Left ventricle myocardium inferior (tissue), 1 donor: ENCODE measurements around the gene MTCH2. TPM values are rescaled to one million over a fixed set of nuclear protein-coding genes. Genes with fewer than 3 reads are reported as not detected.

Experiments used
- DNase-seq: peaks from one replicate; pipeline ENCODE4 v3.0.0-alpha.2; 2020
- H3K27ac ChIP-seq: fragments of 200-600 bp; replicated peaks from 2 replicates; pipeline ENCODE4 v1.8.0; 2021
- H3K27me3 ChIP-seq: fragments of 200-600 bp; 2 replicates; pipeline ENCODE4 v1.8.0; 2021; ENCODE audit warnings: low read depth
- H3K36me3 ChIP-seq: fragments of 200-600 bp; 2 replicates; pipeline ENCODE4 v1.8.0; 2021
- H3K4me1 ChIP-seq: fragments of 200-600 bp; 2 replicates; pipeline ENCODE4 v1.8.0; 2021
- H3K4me3 ChIP-seq: fragments of 200-600 bp; 2 replicates; pipeline ENCODE4 v1.8.0; 2021; ENCODE audit warnings: mild to moderate bottlenecking, moderate library complexity
- H3K9me3 ChIP-seq: fragments of 200-600 bp; replicated peaks from 2 replicates; pipeline ENCODE4 v1.8.0; 2021
- intact Hi-C: fragments of 100-400 bp; cut with micrococcal nuclease; formaldehyde crosslinking; loops from one replicate; pipeline ENCODE4 v1.11.0; 2022
- total RNA-seq: library from RNA; stranded (reverse); fragmentation: NEBNext Ultra II Directional; extraction: Animal tissue kit (Norgen Biotek cat#: 25700); gene quantifications from one replicate; pipeline ENCODE4 v1.2.1, GENCODE V29; 2021
- TF ChIP-seq, protein P1 (sequence below): fragments of 200-600 bp; IDR thresholded peaks from 2 replicates; pipeline ENCODE4 v1.8.0; 2021; ENCODE audit warnings: antibody characterized with exemption, mild to moderate bottlenecking, borderline replicate concordance
- donor health status: DM: no; HTN: yes; CAD: no; lungs with severe emphysema.

MTCH2 gene
- total RNA-seq, 1 donor from 2014 or later = 93.7 TPM

DNA sequence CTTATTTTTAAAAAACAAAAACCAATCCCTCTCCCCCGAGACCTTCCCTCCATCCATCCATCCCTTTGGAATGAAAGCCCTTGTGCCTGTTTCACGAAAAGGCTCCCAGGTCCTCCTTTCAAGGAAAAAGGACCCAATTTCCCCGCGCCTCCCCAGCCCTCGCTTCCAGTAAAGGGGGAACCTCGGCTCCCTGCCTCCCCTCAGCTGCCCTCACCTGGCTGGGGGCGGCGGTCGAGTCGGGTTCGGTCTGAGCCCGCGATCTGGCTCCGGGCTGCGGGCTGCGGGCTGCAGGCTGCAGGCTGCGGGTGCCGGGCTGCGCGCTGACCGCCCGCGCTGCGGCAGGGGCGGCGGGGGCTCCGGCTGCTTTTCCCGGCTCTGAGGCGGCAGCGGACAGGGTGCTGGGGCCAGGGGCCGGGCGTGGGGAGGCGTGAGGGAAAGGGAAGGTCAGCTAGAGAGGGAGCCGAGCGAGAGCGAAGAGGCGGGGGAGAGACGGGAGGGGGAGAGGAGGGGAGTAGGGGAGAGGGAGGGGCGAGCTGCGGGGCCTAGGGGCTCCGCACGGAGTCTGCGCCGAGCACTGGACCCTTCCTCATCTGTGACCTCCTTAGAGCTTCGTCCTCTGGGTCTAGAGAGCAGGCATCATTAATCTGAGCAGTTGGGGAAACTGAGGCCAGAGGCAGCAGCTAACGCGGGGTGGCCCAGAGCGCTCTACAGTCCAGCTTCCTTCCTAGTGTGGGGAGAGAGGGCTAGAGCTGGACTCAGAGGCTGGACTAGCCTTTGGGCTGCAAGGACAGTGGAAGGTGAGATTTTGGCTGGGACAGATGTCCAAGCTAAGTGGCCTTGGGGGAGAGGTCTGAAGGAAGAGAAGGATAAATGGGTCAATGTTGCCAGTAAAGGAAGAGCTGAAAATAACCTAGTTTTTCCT is 48.2 kb downstream of the MTCH2 start, which contains the start of gene C1QTNF4:
TSS of gene C1QTNF4 (minus strand) at position 478 of the 922 bp plus-strand sequence. CDS start 3,601 bp downstream, outside the sequence.
- Histone ChIP-seq H3K27me3 (peaks cover 64% of the 10 kb centered on the region), H3K4me3 (peak within 1 kb of the TSS; percentile 51)

DNA sequence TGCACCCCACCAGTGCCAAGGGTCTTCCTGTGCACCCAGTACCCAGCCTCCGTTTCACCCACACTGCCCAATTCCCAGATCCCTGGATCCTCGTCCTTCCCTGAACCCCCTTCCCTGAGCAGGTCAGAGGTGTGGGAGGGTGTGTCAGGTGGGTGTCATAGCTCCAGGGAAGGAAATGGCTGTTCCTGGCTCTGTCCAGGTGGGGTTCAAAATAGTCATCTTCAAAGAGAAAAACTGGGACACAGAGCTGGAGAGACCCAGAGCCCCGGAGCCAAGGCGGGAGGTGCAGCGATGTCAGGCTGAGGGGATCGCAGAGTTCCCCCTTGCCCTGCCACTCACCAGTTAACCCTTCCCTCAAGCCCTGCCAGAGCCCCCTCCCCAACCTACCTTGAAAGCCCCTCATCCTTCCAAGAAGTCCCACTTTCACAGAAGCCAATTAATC is 48.8 kb downstream of the MTCH2 start:
- no peaks in the 10 kb centered on the region for H3K9me3 ChIP-seq
- peaks cover 69% of the 10 kb centered on the region for H3K27me3 ChIP-seq
- no peaks in the 10 kb centered on the region for H3K36me3 ChIP-seq
- H3K27ac ChIP-seq = no peak overlapping the region
- TF ChIP-seq, protein P1, sequence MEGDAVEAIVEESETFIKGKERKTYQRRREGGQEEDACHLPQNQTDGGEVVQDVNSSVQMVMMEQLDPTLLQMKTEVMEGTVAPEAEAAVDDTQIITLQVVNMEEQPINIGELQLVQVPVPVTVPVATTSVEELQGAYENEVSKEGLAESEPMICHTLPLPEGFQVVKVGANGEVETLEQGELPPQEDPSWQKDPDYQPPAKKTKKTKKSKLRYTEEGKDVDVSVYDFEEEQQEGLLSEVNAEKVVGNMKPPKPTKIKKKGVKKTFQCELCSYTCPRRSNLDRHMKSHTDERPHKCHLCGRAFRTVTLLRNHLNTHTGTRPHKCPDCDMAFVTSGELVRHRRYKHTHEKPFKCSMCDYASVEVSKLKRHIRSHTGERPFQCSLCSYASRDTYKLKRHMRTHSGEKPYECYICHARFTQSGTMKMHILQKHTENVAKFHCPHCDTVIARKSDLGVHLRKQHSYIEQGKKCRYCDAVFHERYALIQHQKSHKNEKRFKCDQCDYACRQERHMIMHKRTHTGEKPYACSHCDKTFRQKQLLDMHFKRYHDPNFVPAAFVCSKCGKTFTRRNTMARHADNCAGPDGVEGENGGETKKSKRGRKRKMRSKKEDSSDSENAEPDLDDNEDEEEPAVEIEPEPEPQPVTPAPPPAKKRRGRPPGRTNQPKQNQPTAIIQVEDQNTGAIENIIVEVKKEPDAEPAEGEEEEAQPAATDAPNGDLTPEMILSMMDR = no peak
- peak overlapping the region; percentile 51 for H3K4me3 ChIP-seq
- peaks cover 29% of the 10 kb centered on the region for H3K4me1 ChIP-seq
- DNase-seq = no peak
- intact Hi-C loops = no loop called here

More for the DNA sequence above, 48.2 kb downstream of the MTCH2 start, which contains the start of gene C1QTNF4:
- H3K4me1 ChIP-seq = peaks cover 29% of the 10 kb centered on the region
- TF ChIP-seq, protein P1 = no peak
- intact Hi-C loops = no loop called here
- no peak within 1 kb of the TSS for H3K27ac ChIP-seq
- H3K36me3 ChIP-seq = no peaks in the 10 kb centered on the region
- DNase-seq = no peak
- no peaks in the 10 kb centered on the region for H3K9me3 ChIP-seq

DNA sequence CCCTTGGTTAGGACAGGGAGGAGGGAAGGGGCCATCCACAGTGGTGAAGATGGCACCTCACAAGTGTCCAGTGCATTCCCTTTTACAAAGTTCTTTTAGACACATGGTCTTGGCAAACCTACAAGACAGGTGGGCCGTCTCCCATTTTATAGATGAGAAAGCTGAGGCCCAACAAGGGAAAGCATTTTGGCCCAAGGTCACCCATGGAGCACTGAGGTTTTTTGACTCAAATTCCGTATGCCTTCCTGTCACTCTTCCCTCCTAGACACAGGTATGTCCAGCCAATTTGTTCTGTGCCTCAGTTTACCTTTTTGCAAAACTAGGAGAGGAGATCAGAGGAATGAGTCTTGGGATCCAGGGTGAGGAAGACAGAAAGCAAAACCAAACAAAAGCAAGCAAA is 49.4 kb downstream of the MTCH2 start:
- Histone ChIP-seq H3K27ac (no peak overlapping the region), H3K27me3 (peaks cover 69% of the 10 kb centered on the region)
- intact Hi-C loops = no loop called here

DNA sequence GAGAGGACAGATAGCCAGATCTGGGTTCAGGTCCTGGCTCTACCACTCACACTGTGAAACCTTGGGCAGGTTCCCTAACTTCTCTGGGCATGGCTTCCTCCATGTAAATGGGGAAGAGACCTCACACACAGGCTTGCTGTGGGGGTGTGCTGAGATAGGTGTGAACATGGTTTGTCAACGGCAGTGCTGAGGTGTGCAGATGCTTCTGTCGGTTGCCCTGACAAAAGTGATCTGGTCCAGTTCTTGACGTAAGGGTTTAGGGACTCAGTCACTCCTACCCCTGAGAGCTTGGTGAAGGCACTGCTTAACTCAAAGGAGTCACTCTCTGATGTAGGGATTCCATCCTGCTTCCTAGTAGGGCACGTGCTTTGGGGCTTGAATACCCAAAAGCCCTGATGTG is 50.1 kb downstream of the MTCH2 start:
- Histone ChIP-seq H3K9me3 (no peaks in the 10 kb centered on the region), H3K27me3 (peaks cover 69% of the 10 kb centered on the region), H3K4me1 (peaks cover 34% of the 10 kb centered on the region), H3K4me3 (no peak overlapping the region), H3K36me3 (no peaks in the 10 kb centered on the region), H3K27ac (no peak overlapping the region)
- TF ChIP-seq, protein P1 = no peak
- no peak for DNase-seq
- intact Hi-C loops = no loop called here

More for the DNA sequence above, 49.4 kb downstream of the MTCH2 start:
- Histone ChIP-seq H3K9me3 (no peaks in the 10 kb centered on the region), H3K36me3 (no peaks in the 10 kb centered on the region), H3K4me3 (no peak overlapping the region), H3K4me1 (peaks cover 29% of the 10 kb centered on the region)
- TF ChIP-seq, protein P1 = no peak
- no peak for DNase-seq

DNA sequence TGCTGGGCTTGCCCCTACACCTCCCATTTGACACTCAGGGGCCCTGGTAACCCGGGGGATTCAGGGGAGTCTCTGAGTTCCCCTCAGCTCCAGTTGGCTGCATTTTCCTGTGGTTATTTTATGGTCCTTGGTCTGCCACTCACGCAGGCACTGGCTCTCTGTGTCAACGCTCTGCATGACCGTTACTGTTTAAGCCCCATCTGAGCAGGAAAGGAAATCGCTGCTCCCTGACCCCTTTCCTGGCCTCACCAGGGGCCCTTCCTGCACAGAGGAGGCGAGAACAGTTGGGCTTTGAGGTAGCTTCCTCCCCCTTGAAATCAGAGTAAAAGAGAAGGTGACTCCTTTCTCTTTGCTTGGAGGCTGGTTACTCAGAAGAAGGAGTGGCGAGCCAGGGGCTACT is 50.6 kb downstream of the MTCH2 start:
- Histone ChIP-seq H3K27me3 (peaks cover 69% of the 10 kb centered on the region), H3K4me1 (peaks cover 37% of the 10 kb centered on the region), H3K4me3 (no peak overlapping the region), H3K9me3 (no peaks in the 10 kb centered on the region), H3K27ac (no peak overlapping the region), H3K36me3 (no peaks in the 10 kb centered on the region)
- DNase-seq = no peak
- intact Hi-C loops = no loop called here
- TF ChIP-seq, protein P1 = no peak
